ENCODE data around the gene KCNJ16. TPM values are rescaled to one million over a fixed set of nuclear protein-coding genes. Genes with fewer than 3 reads are reported as not detected.

Gene KCNJ16
- total RNA-seq, 1 donor from 2014 or later, result not detected

GRCh38 chr17:70127221-70127873 is 52.3 kb downstream of the KCNJ16 start:
- peaks cover 5% of the 10 kb centered on the region for H3K27me3 Mint-ChIP-seq (ENCODE audit: insufficient read depth)
- no peak for DNase-seq (ENCODE audit: low spot score)
- H3K27ac Mint-ChIP-seq, result no peak overlapping the region
- no peaks in the 10 kb centered on the region for H3K36me3 Mint-ChIP-seq (ENCODE audit: low read depth)
- H3K9me3 Mint-ChIP-seq, result no peaks in the 10 kb centered on the region
- intact Hi-C loops (cut with micrococcal nuclease), result no loop called here
- H3K4me1 Mint-ChIP-seq (ENCODE audit: low read depth), result no peaks in the 10 kb centered on the region
- H3K4me3 Mint-ChIP-seq, result no peak overlapping the region

GRCh38 chr17:70128727-70129238 is 53.8 kb downstream of the KCNJ16 start:
- DNase-seq (ENCODE audit: low spot score), result no peak
- intact Hi-C loops (cut with micrococcal nuclease), result no loop called here
- H3K9me3 Mint-ChIP-seq, result no peaks in the 10 kb centered on the region
- no peaks in the 10 kb centered on the region for H3K4me1 Mint-ChIP-seq (ENCODE audit: low read depth)
- no peak overlapping the region for H3K27ac Mint-ChIP-seq
- H3K4me3 Mint-ChIP-seq, result no peak overlapping the region
- peaks cover 10% of the 10 kb centered on the region for H3K27me3 Mint-ChIP-seq (ENCODE audit: insufficient read depth)
- no peaks in the 10 kb centered on the region for H3K36me3 Mint-ChIP-seq (ENCODE audit: low read depth)

- intact Hi-C loops (cut with micrococcal nuclease), result no loop called here
- Mint-ChIP-seq H3K4me3 (no peak overlapping the region), H3K27me3 (ENCODE audit: insufficient read depth) (peaks cover 8% of the 10 kb centered on the region), H3K27ac (no peak overlapping the region), H3K36me3 (ENCODE audit: low read depth) (no peaks in the 10 kb centered on the region), H3K4me1 (ENCODE audit: low read depth) (no peaks in the 10 kb centered on the region), H3K9me3 (no peaks in the 10 kb centered on the region)
- DNase-seq (ENCODE audit: low spot score), result no peak
These were observed 55.3 kb downstream of the KCNJ16 start for GRCh38 chr17:70130289-70130688.

GRCh38 chr17:70132505-70132904 is 57.5 kb downstream of the KCNJ16 start:
- no peak for DNase-seq (ENCODE audit: low spot score)
- H3K27ac Mint-ChIP-seq, result no peak overlapping the region
- H3K9me3 Mint-ChIP-seq, result no peaks in the 10 kb centered on the region
- no peak overlapping the region for H3K4me3 Mint-ChIP-seq
- no peaks in the 10 kb centered on the region for H3K36me3 Mint-ChIP-seq (ENCODE audit: low read depth)
- intact Hi-C loops (cut with micrococcal nuclease), result no loop called here
- peaks cover 8% of the 10 kb centered on the region for H3K4me1 Mint-ChIP-seq (ENCODE audit: low read depth)
- peaks cover 9% of the 10 kb centered on the region for H3K27me3 Mint-ChIP-seq (ENCODE audit: insufficient read depth)

GRCh38 chr17:70134042-70134441 is 59.0 kb downstream of the KCNJ16 start:
- no peaks in the 10 kb centered on the region for H3K36me3 Mint-ChIP-seq (ENCODE audit: low read depth)
- H3K4me1 Mint-ChIP-seq (ENCODE audit: low read depth), result peaks cover 16% of the 10 kb centered on the region
- H3K27me3 Mint-ChIP-seq (ENCODE audit: insufficient read depth), result peaks cover 10% of the 10 kb centered on the region
- no peak overlapping the region for H3K4me3 Mint-ChIP-seq
- no peak overlapping the region for H3K27ac Mint-ChIP-seq
- no peaks in the 10 kb centered on the region for H3K9me3 Mint-ChIP-seq
- no peak for DNase-seq (ENCODE audit: low spot score)
- intact Hi-C loops (cut with micrococcal nuclease), result no loop called here

- intact Hi-C loops (cut with micrococcal nuclease), result no loop called here
- H3K36me3 Mint-ChIP-seq (ENCODE audit: low read depth), result no peaks in the 10 kb centered on the region
- no peaks in the 10 kb centered on the region for H3K9me3 Mint-ChIP-seq
- peaks cover 11% of the 10 kb centered on the region for H3K27me3 Mint-ChIP-seq (ENCODE audit: insufficient read depth)
- no peak overlapping the region for H3K27ac Mint-ChIP-seq
- no peak overlapping the region for H3K4me3 Mint-ChIP-seq
- peaks cover 16% of the 10 kb centered on the region for H3K4me1 Mint-ChIP-seq (ENCODE audit: low read depth)
- no peak for DNase-seq (ENCODE audit: low spot score)
These were observed 59.8 kb downstream of the KCNJ16 start for GRCh38 chr17:70134777-70135176.

GRCh38 chr17:70136131-70136530 is 61.1 kb downstream of the KCNJ16 start:
- H3K4me3 Mint-ChIP-seq, result no peak overlapping the region
- peaks cover 11% of the 10 kb centered on the region for H3K27me3 Mint-ChIP-seq (ENCODE audit: insufficient read depth)
- no peaks in the 10 kb centered on the region for H3K9me3 Mint-ChIP-seq
- H3K27ac Mint-ChIP-seq, result no peak overlapping the region
- H3K36me3 Mint-ChIP-seq (ENCODE audit: low read depth), result no peaks in the 10 kb centered on the region
- intact Hi-C loops (cut with micrococcal nuclease), result no loop called here
- DNase-seq (ENCODE audit: low spot score), result no peak
- peaks cover 16% of the 10 kb centered on the region for H3K4me1 Mint-ChIP-seq (ENCODE audit: low read depth)

GRCh38 chr17:70137451-70138230 is 62.6 kb downstream of the KCNJ16 start:
- Mint-ChIP-seq H3K4me3 (no peak overlapping the region), H3K36me3 (ENCODE audit: low read depth) (no peaks in the 10 kb centered on the region), H3K4me1 (ENCODE audit: low read depth) (peaks cover 16% of the 10 kb centered on the region), H3K9me3 (no peaks in the 10 kb centered on the region), H3K27me3 (ENCODE audit: insufficient read depth) (peaks cover 15% of the 10 kb centered on the region), H3K27ac (no peak overlapping the region)
- intact Hi-C loops (cut with micrococcal nuclease), result loop anchor here (1.0 kb wide), 1 partner anchor 30 kb away; no protein-coding TSS in a partner anchor
- DNase-seq (ENCODE audit: low spot score), result peak; percentile 20

- H3K4me1 Mint-ChIP-seq (ENCODE audit: low read depth), result peaks cover 16% of the 10 kb centered on the region
These were observed 63.4 kb downstream of the KCNJ16 start for GRCh38 chr17:70138291-70138865.

GRCh38 chr17:70139449-70139993 is 64.5 kb downstream of the KCNJ16 start:
- H3K4me1 Mint-ChIP-seq (ENCODE audit: low read depth), result peaks cover 16% of the 10 kb centered on the region
- no peak for DNase-seq (ENCODE audit: low spot score)
- H3K27ac Mint-ChIP-seq, result no peak overlapping the region
- H3K9me3 Mint-ChIP-seq, result no peaks in the 10 kb centered on the region
- H3K4me3 Mint-ChIP-seq, result no peak overlapping the region
- no peaks in the 10 kb centered on the region for H3K36me3 Mint-ChIP-seq (ENCODE audit: low read depth)
- H3K27me3 Mint-ChIP-seq (ENCODE audit: insufficient read depth), result peaks cover 11% of the 10 kb centered on the region
- intact Hi-C loops (cut with micrococcal nuclease), result no loop called here

More at GRCh38 chr17:70138291-70138865, 63.4 kb downstream of the KCNJ16 start:
- Mint-ChIP-seq H3K4me3 (no peak overlapping the region), H3K27me3 (ENCODE audit: insufficient read depth) (peaks cover 12% of the 10 kb centered on the region), H3K9me3 (no peaks in the 10 kb centered on the region), H3K27ac (no peak overlapping the region), H3K36me3 (ENCODE audit: low read depth) (no peaks in the 10 kb centered on the region)
- intact Hi-C loops (cut with micrococcal nuclease), result no loop called here
- no peak for DNase-seq (ENCODE audit: low spot score)

- Mint-ChIP-seq H3K4me3 (no peak overlapping the region), H3K27me3 (ENCODE audit: insufficient read depth) (peaks cover 20% of the 10 kb centered on the region)
These were observed 69.3 kb downstream of the KCNJ16 start for GRCh38 chr17:70144260-70144846.

GRCh38 chr17:70153210-70153609 is 78.2 kb downstream of the KCNJ16 start:
- Mint-ChIP-seq H3K27ac (no peak overlapping the region), H3K9me3 (no peaks in the 10 kb centered on the region), H3K4me1 (ENCODE audit: low read depth) (no peaks in the 10 kb centered on the region), H3K4me3 (no peak overlapping the region), H3K36me3 (ENCODE audit: low read depth) (no peaks in the 10 kb centered on the region), H3K27me3 (ENCODE audit: insufficient read depth) (peaks cover 13% of the 10 kb centered on the region)
- DNase-seq (ENCODE audit: low spot score), result no peak
- intact Hi-C loops (cut with micrococcal nuclease), result no loop called here

More at GRCh38 chr17:70144260-70144846, 69.3 kb downstream of the KCNJ16 start:
- H3K4me1 Mint-ChIP-seq (ENCODE audit: low read depth), result no peaks in the 10 kb centered on the region
- H3K36me3 Mint-ChIP-seq (ENCODE audit: low read depth), result no peaks in the 10 kb centered on the region
- no peaks in the 10 kb centered on the region for H3K9me3 Mint-ChIP-seq
- no peak for DNase-seq (ENCODE audit: low spot score)
- H3K27ac Mint-ChIP-seq, result no peak overlapping the region
- intact Hi-C loops (cut with micrococcal nuclease), result loop anchor here (1.0 to 2.0 kb wide), 2 partner anchors 538 to 575 kb away; no protein-coding TSS in a partner anchor
